K562 (cell line): ENCODE data around the gene TADA2A. TPM values are rescaled to one million over a fixed set of nuclear protein-coding genes. Genes with fewer than 3 reads are reported as not detected.

Source experiments
- AFF4 ChIP-seq: sonication (generic); formaldehyde crosslinking; IDR thresholded peaks from 2 replicates; pipeline ENCODE4 v1.8.0; 2023; ENCODE audit warnings: mild to moderate bottlenecking, missing genetic modification reagents
- CBFA2T3 ChIP-seq: fragments of 450-650 bp; IDR thresholded peaks from 2 replicates; pipeline ENCODE4 v1.6.1; 2017
- CTCFL ChIP-seq: IDR thresholded peaks from 2 replicates; pipeline ENCODE4 v1.6.1; 2011; ENCODE audit warnings: borderline replicate concordance, low read depth, mild to moderate bottlenecking, moderate library complexity, low read length; ENCODE audit not compliant: insufficient read depth, poor library complexity, severe bottlenecking
- JUND ChIP-seq, 2 experiments: IDR thresholded peaks; 2 replicates in 1 of 2; 3 replicates in 1 of 2; pipeline ENCODE4 v1.6.1; 2011; ENCODE audit warnings: borderline replicate concordance in 2 of 2, low read depth in 2 of 2, low read length in 2 of 2, improper control_type of control experiment in 1 of 2, missing biosample characterization in 1 of 2, missing genetic modification characterization in 1 of 2, missing genetic modification reagents in 1 of 2
- RBM25 ChIP-seq: fragments of 200-400 bp; formaldehyde crosslinking; IDR thresholded peaks from 2 replicates; pipeline ENCODE4 v1.6.1; 2018; ENCODE audit warnings: low read length, low read depth, moderate library complexity; ENCODE audit not compliant: severe bottlenecking
- RNF219 ChIP-seq: fragments of 250-450 bp; sonication (Bioruptor Pico); IDR thresholded peaks from 2 replicates; pipeline ENCODE4 v1.5.0; 2022; ENCODE audit warnings: mild to moderate bottlenecking
- TCF7 ChIP-seq: sonication (generic); IDR thresholded peaks from 2 replicates; pipeline ENCODE4 v1.6.1; 2016; ENCODE audit warnings: antibody characterized with exemption, borderline replicate concordance
- TEAD4 ChIP-seq, 2 experiments: sonication (generic) in 1 of 2; formaldehyde crosslinking in 1 of 2; IDR thresholded peaks; 2 replicates each; pipeline versions ENCODE4 v1.6.1 to v1.8.0; 2012 to 2022; ENCODE audit warnings: borderline replicate concordance in 1 of 2, inconsistent platforms in 1 of 2, low read length in 1 of 2, mild to moderate bottlenecking in 1 of 2, missing genetic modification reagents in 1 of 2
- XRCC4 ChIP-seq: IDR thresholded peaks from one replicate; pipeline ENCODE4 v1.6.1; 2011; ENCODE audit not compliant: insufficient read depth, insufficient read length; ENCODE audit errors: extremely low read depth
- XRCC5 ChIP-seq: fragments of 200-400 bp; formaldehyde crosslinking; IDR thresholded peaks from 2 replicates; pipeline ENCODE4 v1.6.1; 2017; ENCODE audit warnings: low read depth, mild to moderate bottlenecking, low read length
- ZFP36 ChIP-seq: fragments of 150-350 bp; IDR thresholded peaks from 2 replicates; pipeline ENCODE4 v1.6.1; 2018; ENCODE audit warnings: low read length, low read depth; ENCODE audit not compliant: partially characterized antibody
- ZNF121 ChIP-seq: sonication (generic); formaldehyde crosslinking; conservative IDR thresholded peaks from 2 replicates; pipeline ENCODE4 v1.8.0; 2022; ENCODE audit warnings: missing genetic modification reagents
- ZNF133 ChIP-seq: fragments of 250-450 bp; sonication (Bioruptor Pico); IDR thresholded peaks from 2 replicates; pipeline ENCODE4 v1.4.0; 2020; ENCODE audit warnings: mild to moderate bottlenecking
- ZNF280B ChIP-seq: fragments of 250-450 bp; sonication (Bioruptor Pico); IDR thresholded peaks from 2 replicates; pipeline ENCODE4 v1.5.1; 2021; ENCODE audit warnings: mild to moderate bottlenecking
- ZNF584 ChIP-seq: fragments of 200-800 bp; sonication (Bioruptor generic); IDR thresholded peaks from 2 replicates; pipeline ENCODE4 v1.6.1; 2016; ENCODE audit warnings: low read depth, mild to moderate bottlenecking, missing genetic modification characterization, missing compliant biosample characterization
- ZNF668 ChIP-seq: fragments of 250-450 bp; sonication (Bioruptor Pico); IDR thresholded peaks from 2 replicates; pipeline ENCODE4 v1.8.0; 2022; ENCODE audit warnings: mild to moderate bottlenecking, inconsistent platforms
- polyA plus RNA-seq, 8 experiments: library from polyadenylated mRNA; depleted of rRNA in 4 of 8; stranded (reverse) in 5 of 8; unstranded in 3 of 8; fragments of >200 nt; fragmentation: Nextera tagmentation in 2 of 8; fragmentation: Illumina TruSeq in 1 of 8; extraction: Ambion mirVana in 2 of 8; extraction: Trizol in 1 of 8; gene quantifications; 2 replicates each; pipeline versions ENCODE4 v1.2.1 to v1.2.3, GENCODE V29; 2011 to 2014; ENCODE audit warnings: inconsistent platforms in 1 of 8, missing spikeins in 1 of 8
- total RNA-seq, 7 experiments: library from RNA; depleted of rRNA in 6 of 7; stranded (reverse); fragments of >200 nt in 6 of 7; fragmentation: Illumina TruSeq in 2 of 7; extraction: Trizol in 2 of 7; gene quantifications; 2 replicates each; pipeline versions ENCODE4 v1.2.1 to v1.2.3, GENCODE V29; 2011 to 2021; ENCODE audit warnings: low replicate concordance in 1 of 7

Gene TADA2A
- total and polyA plus RNA-seq, 9 of the 15 experiments (the other 6 are each of a cell fraction or from before 2014, with no cell fraction given), result 13.8 to 37.7 (median 25.0) TPM

GRCh38 chr17:37358830-37359681 is 47.6 kb upstream of the TADA2A start (continued):
- TF ChIP-seq CTCFL (peak; percentile 48), JUND (IDR thresholded peaks at IDR 0.05; ENCODE audit: borderline replicate concordance, low read depth, low read length) (no peak), JUND (tag; IDR thresholded peaks at IDR 0.05; ENCODE audit: borderline replicate concordance, low read depth, low read length) (no peak; the same call in 2 of the 3 replicates), ZNF121 (CRISPR knock-in tag) (no peak), TCF7 (no peak), ZNF668 (CRISPR knock-in tag) (no peak), RNF219 (CRISPR knock-in tag) (no peak), CBFA2T3 (no peak), AFF4 (CRISPR knock-in tag) (peak; percentile 32; the same call in 1 of the 2 replicates), RBM25 (peak; percentile 91), ZNF133 (no peak), ZNF280B (CRISPR knock-in tag) (no peak), XRCC5 (peak; percentile 6; the same call in 1 of the 2 replicates), ZFP36 (no peak), ZNF584 (CRISPR knock-in tag) (no peak), TEAD4 (IDR thresholded peaks at IDR 0.05; ENCODE audit: low read length) (no peak), TEAD4 (CRISPR knock-in tag; IDR thresholded peaks at IDR 0.05; ENCODE audit: borderline replicate concordance) (no peak), XRCC4 (no peak)
